H1 (cell line): Measurements from ENCODE around the gene SMARCA2. TPM values are rescaled to one million over a fixed set of nuclear protein-coding genes. Genes with fewer than 3 reads are reported as not detected.

Source experiments
- GTF2F1 ChIP-seq: IDR thresholded peaks from 2 replicates; pipeline ENCODE4 v1.6.1; 2012; ENCODE audit warnings: low read depth, low read length, improper control_type of control experiment, borderline replicate concordance
- JUN ChIP-seq: IDR thresholded peaks from 2 replicates; pipeline ENCODE4 v1.6.1; 2011; ENCODE audit warnings: low read depth, mild to moderate bottlenecking, improper control_type of control experiment, low read length
- POLR2AphosphoS5 ChIP-seq: IDR thresholded peaks from 2 replicates; pipeline ENCODE4 v1.6.1; 2011; ENCODE audit warnings: low read depth, low read length
- SUZ12 ChIP-seq: fragments of 200-600 bp; sonication (generic); IDR thresholded peaks from 2 replicates; pipeline ENCODE4 v1.6.1; 2012; ENCODE audit warnings: mild to moderate bottlenecking, inconsistent platforms, low read length, moderate library complexity, mixed read lengths
- TAF7 ChIP-seq: optimal IDR thresholded peaks from 2 replicates; pipeline ENCODE3; 2011; ENCODE audit warnings: low read depth, mild to moderate bottlenecking, inconsistent platforms, low read length, moderate library complexity, borderline replicate concordance
- TBP ChIP-seq: IDR thresholded peaks from 2 replicates; pipeline ENCODE4 v1.6.1; 2011; ENCODE audit warnings: low read depth, low read length, improper control_type of control experiment
- polyA plus RNA-seq, 7 experiments: library from polyadenylated mRNA; depleted of rRNA in 3 of 7; stranded (reverse) in 5 of 7; unstranded in 2 of 7; fragments of >200 nt in 5 of 7; fragments of 200-250 nt in 2 of 7; gene quantifications; 1 replicate in 5 of 7; 2 replicates in 1 of 7; 4 replicates in 1 of 7; pipeline versions ENCODE4 v1.2.1 to v1.2.3, GENCODE V29; 2011 to 2013; ENCODE audit warnings: missing spikeins in 2 of 7, mixed read lengths in 2 of 7
- total RNA-seq: library from RNA; stranded (reverse); fragmentation: NEBNext Ultra II Directional; extraction: Animal tissue kit (Norgen Biotek cat#: 25700); gene quantifications from 2 replicates; pipeline ENCODE4 v1.2.1, GENCODE V29; 2021
- TF ChIP-seq, protein P1 (sequence below): IDR thresholded peaks from 2 replicates; pipeline ENCODE4 v1.6.1; 2012; ENCODE audit warnings: low read length, inconsistent platforms

SMARCA2 gene
- total and polyA plus RNA-seq, 2 of the 8 experiments (the other 6 are each of a cell fraction or from before 2014, with no cell fraction given) = 6.3 to 21.7 TPM

DNA sequence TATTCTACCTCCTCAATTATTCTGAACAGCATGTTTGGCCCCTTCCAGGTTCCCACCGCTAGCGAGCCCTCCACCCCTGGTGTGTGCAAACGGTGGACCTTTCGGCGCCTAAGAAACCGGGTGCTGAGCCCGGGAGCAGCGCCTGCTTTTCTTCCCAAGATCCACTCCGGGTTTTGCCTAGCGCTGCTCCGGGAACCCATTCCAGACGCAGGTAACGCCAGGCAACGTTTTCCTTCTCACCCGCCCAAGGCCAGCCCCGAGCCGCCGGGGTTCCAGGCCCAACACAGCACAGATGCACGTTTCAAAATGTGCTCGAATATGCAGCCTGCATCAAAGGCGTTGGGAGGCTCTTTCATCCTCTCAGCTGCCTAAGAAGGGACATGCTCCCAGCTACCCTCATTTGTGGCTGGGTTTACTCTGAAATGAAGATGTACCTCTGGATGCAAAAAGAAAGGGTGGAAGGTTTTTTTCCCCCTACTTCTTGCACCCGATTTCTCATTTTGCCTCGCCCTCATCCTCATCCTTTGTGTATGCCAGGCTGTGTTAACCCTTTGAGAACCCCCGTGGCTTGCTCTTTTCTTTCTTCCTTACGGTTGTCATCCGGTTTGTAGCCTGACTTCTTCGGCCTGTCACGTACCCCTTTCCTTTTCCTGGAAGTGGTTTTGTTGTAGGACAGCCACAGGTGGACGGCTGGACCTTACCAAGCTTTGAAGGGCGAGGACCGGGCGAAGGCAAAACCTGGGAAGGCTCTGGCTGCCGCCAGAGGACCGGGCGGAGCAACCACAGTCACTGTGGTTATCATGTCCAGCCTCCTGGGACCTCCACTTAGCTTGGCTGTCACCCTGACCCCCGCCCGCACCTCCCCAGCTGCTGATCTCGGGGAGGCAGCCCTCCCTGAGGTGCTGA, 226.9 kb downstream of the SMARCA2 start (continued):
- TF ChIP-seq, protein P1, sequence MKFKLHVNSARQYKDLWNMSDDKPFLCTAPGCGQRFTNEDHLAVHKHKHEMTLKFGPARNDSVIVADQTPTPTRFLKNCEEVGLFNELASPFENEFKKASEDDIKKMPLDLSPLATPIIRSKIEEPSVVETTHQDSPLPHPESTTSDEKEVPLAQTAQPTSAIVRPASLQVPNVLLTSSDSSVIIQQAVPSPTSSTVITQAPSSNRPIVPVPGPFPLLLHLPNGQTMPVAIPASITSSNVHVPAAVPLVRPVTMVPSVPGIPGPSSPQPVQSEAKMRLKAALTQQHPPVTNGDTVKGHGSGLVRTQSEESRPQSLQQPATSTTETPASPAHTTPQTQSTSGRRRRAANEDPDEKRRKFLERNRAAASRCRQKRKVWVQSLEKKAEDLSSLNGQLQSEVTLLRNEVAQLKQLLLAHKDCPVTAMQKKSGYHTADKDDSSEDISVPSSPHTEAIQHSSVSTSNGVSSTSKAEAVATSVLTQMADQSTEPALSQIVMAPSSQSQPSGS = peak; percentile 96
- TF ChIP-seq TBP = peak; percentile 63; the same call in 1 of the 2 replicates
- no peak for TF ChIP-seq SUZ12
- TF ChIP-seq TAF7 = peak; percentile 63
- TF ChIP-seq JUN = peak; percentile 81
- TF ChIP-seq POLR2AphosphoS5 = peak; percentile 83
- TF ChIP-seq GTF2F1 = peak; percentile 48; the same call in 1 of the 2 replicates
